HepG2 (cell line): ENCODE measurements around the gene SATB2.

ENCODE experiments used
- CTCF ChIP-seq: sonication (generic); formaldehyde crosslinking; IDR thresholded peaks from 2 replicates; pipeline ENCODE4 v1.5.0; 2020; ENCODE audit warnings: mild to moderate bottlenecking, missing genetic modification reagents, moderate library complexity
- LBX2 ChIP-seq: sonication (generic); formaldehyde crosslinking; IDR thresholded peaks from 2 replicates; pipeline ENCODE4 v1.5.0; 2020; ENCODE audit warnings: missing genetic modification reagents, mild to moderate bottlenecking, borderline replicate concordance
- MAZ ChIP-seq, 2 experiments: sonication (generic) in 1 of 2; formaldehyde crosslinking in 1 of 2; IDR thresholded peaks; 2 replicates each; pipeline versions ENCODE4 v1.5.0 to v1.6.1; 2012 to 2020; ENCODE audit warnings: low read depth in 2 of 2, mild to moderate bottlenecking in 2 of 2, borderline replicate concordance in 1 of 2, improper control_type of control experiment in 1 of 2, low read length in 1 of 2, missing genetic modification reagents in 1 of 2, moderate library complexity in 1 of 2
- ZNF687 ChIP-seq: sonication (generic); formaldehyde crosslinking; IDR thresholded peaks from 2 replicates; pipeline ENCODE4 v1.5.1; 2020; ENCODE audit warnings: mild to moderate bottlenecking, missing genetic modification reagents, moderate library complexity
- ZSCAN30 ChIP-seq: sonication (generic); formaldehyde crosslinking; IDR thresholded peaks from 2 replicates; pipeline ENCODE4 v1.5.0; 2020; ENCODE audit warnings: mild to moderate bottlenecking, missing genetic modification reagents
- TF ChIP-seq, protein P1 (sequence below): sonication (generic); formaldehyde crosslinking; IDR thresholded peaks from 2 replicates; pipeline ENCODE4 v1.4.0; 2020; ENCODE audit warnings: low read depth, mild to moderate bottlenecking, missing genetic modification reagents

DNA sequence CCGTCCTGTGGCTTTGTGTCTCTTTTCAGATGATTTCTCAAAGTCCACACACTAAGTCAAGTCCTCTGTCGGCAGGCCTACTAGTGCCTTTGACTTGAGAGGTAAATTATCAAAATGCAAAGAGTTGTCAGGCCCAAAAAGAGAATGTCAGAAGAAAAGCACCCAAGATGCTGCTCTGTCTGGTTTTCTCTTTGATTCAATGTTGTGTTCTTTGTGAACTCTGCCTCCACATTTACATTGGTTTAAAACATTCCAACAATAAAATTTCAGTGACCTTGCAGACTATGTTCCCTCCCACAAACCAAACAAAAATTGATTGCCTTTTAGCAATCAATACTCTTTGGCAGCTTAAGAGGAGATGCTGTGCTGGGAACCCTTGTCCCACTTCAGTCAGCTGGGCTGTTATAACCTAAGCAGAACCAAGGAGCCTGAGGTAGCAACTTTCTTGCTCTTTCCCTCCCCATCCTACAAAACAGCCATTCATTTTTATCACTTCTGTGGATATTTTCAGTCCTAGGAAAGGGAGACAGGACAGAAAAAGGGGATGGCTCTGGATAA, 19.6 kb upstream of the SATB2 start:
- TF ChIP-seq, protein P1, sequence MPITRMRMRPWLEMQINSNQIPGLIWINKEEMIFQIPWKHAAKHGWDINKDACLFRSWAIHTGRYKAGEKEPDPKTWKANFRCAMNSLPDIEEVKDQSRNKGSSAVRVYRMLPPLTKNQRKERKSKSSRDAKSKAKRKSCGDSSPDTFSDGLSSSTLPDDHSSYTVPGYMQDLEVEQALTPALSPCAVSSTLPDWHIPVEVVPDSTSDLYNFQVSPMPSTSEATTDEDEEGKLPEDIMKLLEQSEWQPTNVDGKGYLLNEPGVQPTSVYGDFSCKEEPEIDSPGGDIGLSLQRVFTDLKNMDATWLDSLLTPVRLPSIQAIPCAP (CRISPR knock-in tag): no peak
- TF ChIP-seq ZNF687 (CRISPR knock-in tag): no peak
- TF ChIP-seq LBX2 (CRISPR knock-in tag): no peak
- TF ChIP-seq MAZ (IDR thresholded peaks at IDR 0.05; ENCODE audit: borderline replicate concordance, low read depth, low read length): no peak
- no peak for TF ChIP-seq MAZ (CRISPR knock-in tag; IDR thresholded peaks at IDR 0.05; ENCODE audit: low read depth)
- TF ChIP-seq CTCF (CRISPR knock-in tag): no peak
- no peak for TF ChIP-seq ZSCAN30 (CRISPR knock-in tag)
